ENCODE results near the gene RPRD1B. TPM values are rescaled to one million over a fixed set of nuclear protein-coding genes. Genes with fewer than 3 reads are reported as not detected.
A peak's percentile ranks its signal among the peaks of the same experiment; 100 is the strongest.

The RPRD1B gene
- total RNA-seq, 2 donors from 2014 or later: 22.7 to 42.5 TPM

DNA sequence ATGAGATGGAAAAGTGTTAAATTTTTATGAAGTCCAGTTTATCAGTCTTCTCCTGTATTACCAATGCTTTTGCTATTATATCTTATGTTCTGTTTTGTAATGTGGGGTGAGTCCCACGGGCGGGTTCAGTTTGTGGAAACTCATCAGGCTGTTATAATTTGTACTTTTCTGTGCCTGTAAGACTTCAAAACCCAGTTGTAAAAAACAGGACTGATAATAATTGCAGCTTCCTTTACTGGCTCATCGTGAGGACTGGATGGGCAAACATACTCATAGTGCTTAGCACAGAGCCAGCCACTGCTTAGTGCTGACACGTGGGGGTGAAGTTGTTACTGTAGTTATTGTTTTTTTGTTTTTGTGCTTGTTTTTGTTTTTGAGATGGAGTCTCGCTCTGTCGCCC, 85.9 kb downstream of the RPRD1B start:
- Histone ChIP-seq H3K27me3 (no peaks in the 10 kb centered on the region), H3K27ac (no peak overlapping the region), H3K9ac (ENCODE audit: low read depth in 2 of 2, low read length in 2 of 2) (no peak overlapping the region), H3K36me3 (no peaks in the 10 kb centered on the region), H3K9me3 (no peaks in the 10 kb centered on the region), H3K4me1 (no peaks in the 10 kb centered on the region), H3K4me3 (no peak overlapping the region)
- intact Hi-C loops (cut with DNase I): no loop called here
- no peak for DNase-seq
- TF ChIP-seq, protein P1, sequence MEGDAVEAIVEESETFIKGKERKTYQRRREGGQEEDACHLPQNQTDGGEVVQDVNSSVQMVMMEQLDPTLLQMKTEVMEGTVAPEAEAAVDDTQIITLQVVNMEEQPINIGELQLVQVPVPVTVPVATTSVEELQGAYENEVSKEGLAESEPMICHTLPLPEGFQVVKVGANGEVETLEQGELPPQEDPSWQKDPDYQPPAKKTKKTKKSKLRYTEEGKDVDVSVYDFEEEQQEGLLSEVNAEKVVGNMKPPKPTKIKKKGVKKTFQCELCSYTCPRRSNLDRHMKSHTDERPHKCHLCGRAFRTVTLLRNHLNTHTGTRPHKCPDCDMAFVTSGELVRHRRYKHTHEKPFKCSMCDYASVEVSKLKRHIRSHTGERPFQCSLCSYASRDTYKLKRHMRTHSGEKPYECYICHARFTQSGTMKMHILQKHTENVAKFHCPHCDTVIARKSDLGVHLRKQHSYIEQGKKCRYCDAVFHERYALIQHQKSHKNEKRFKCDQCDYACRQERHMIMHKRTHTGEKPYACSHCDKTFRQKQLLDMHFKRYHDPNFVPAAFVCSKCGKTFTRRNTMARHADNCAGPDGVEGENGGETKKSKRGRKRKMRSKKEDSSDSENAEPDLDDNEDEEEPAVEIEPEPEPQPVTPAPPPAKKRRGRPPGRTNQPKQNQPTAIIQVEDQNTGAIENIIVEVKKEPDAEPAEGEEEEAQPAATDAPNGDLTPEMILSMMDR (IDR thresholded peaks at IDR 0.05): no peak

DNA sequence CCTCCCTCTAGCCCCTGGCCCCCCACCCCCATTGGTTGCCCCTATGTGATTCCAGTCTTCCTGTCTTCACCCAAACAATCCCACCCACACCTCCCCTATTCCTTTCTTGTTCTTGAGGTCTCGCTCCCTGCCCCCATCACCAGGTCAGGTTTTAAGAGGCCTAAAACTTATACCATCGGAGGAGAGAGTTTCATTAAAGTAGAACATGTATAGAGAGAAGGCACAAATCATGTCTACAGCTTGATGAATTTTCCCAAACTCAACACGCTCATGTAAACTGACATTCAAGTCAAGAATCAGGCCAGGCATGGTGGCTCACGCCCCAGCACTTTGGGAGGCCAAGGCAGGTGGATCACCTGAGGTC, 87.1 kb downstream of the RPRD1B start:
- Histone ChIP-seq H3K9ac (ENCODE audit: low read depth in 2 of 2, low read length in 2 of 2) (no peak overlapping the region), H3K27ac (no peak overlapping the region), H3K4me1 (no peaks in the 10 kb centered on the region), H3K36me3 (no peaks in the 10 kb centered on the region), H3K9me3 (no peaks in the 10 kb centered on the region), H3K4me3 (no peak overlapping the region), H3K27me3 (no peaks in the 10 kb centered on the region)
- DNase-seq: no peak
- intact Hi-C loops (cut with DNase I): no loop called here
- TF ChIP-seq, protein P1 (IDR thresholded peaks at IDR 0.05): no peak

DNA sequence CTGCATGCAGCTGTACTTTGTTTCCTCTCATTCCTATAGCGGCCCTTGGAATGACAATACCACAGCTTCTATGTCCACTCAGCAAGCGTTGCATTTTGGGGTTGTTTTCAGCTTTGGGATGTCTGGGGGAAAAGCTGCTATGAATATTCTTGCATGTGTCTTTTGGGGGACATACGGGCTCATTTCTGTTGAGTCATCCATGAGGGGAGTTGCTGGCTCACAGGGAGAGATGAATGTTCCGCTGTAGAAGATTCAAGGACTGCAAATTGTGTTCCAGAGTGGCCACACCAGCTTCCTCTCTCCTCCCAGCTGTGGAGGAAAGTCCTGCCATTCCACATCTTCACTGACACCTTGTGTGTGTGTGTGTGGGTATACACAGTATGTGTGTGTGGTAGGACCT, 88.2 kb downstream of the RPRD1B start:
- Histone ChIP-seq H3K4me1 (peaks cover 7% of the 10 kb centered on the region), H3K27ac (no peak overlapping the region), H3K36me3 (no peaks in the 10 kb centered on the region), H3K9me3 (no peaks in the 10 kb centered on the region), H3K4me3 (no peak overlapping the region), H3K27me3 (no peaks in the 10 kb centered on the region), H3K9ac (ENCODE audit: low read depth in 2 of 2, low read length in 2 of 2) (no peak overlapping the region)
- peak; percentile 6 for DNase-seq
- TF ChIP-seq, protein P1 (IDR thresholded peaks at IDR 0.05): no peak
- intact Hi-C loops (cut with DNase I): no loop called here

DNA sequence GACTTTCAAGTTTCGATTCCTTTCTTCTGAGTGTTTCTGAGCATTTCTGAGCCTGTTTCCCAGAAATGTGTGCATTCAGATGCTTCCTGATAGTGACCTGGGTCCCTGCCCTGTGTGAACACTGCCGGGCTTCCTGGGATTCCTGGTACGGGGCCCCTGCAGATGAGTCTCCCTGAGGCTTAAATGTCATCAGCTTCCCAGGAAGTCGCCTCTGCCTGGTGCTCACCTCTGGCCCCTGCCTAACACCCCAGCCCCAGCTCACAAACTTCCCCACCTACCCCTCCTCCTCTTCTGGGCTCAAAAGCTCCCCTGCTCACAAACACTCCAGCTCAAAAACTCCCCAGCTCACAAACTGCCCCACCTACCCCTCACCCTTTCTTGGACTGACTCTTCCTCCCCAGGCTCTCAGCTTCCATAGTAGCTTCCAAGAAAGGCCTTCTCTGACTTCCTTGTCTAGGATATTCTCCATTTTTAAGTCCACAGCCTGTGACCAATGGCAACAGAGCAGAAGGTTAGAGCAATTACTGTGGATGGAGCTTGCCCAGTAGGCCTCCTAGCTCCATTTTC, 89.6 kb downstream of the RPRD1B start:
- H3K36me3 ChIP-seq: no peaks in the 10 kb centered on the region
- H3K27ac ChIP-seq: peak overlapping the region; percentile 32
- TF ChIP-seq, protein P1 (IDR thresholded peaks at IDR 0.05): no peak
- DNase-seq: peak; percentile 17
- peak overlapping the region in 1 of 2 donors; percentile 3 for H3K9ac ChIP-seq (ENCODE audit: low read depth in 2 of 2, low read length in 2 of 2)
- H3K9me3 ChIP-seq: no peaks in the 10 kb centered on the region
- H3K4me3 ChIP-seq: no peak overlapping the region
- peaks cover 7% of the 10 kb centered on the region for H3K4me1 ChIP-seq
- intact Hi-C loops (cut with DNase I): no loop called here
- no peaks in the 10 kb centered on the region for H3K27me3 ChIP-seq

DNA sequence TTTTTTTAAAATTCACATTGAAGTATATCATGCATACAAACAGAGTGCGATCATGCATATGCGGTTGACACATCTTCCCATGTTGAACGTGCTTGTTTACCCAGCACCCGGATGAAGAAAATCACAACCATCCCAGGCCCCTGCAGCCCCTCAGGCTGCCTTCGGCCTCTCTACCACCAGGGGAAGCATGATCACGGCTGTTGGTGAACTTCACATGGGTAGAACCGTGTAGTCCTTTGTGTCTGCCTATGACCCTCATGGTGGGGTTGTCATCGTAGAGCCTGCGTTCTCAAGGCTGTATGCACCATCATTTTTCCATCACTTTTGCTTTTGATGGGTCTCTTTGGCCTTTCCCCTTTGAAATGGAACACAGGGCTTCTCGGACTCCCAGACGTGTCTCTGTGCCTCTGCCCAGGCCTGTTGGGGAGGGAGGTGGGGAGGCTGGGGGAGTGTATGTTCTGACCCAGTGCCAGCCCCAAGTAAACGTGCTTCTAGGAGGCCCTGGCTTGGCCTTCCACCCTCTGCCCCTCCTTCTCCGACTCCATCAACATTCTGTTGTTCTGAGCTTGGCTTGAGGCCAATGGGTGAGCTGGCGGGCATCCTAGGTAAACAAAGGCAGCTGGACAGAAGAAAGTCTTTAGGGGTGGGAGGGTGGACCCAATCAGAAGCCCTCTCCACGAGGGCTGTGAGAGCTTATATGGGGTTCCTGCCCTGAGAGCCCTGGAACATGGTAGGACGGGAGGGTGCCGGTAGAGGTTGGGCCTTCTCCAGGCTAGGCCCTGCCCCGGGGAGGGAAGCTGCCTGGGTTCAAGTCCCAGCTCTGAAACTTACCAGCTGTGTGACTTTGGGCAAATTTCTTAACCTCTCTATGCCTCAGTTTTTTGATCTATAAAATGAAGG, 91.9 kb downstream of the RPRD1B start:
- Histone ChIP-seq H3K4me3 (no peak overlapping the region), H3K27ac (peak overlapping the region; percentile 60), H3K4me1 (peaks cover 7% of the 10 kb centered on the region), H3K9me3 (no peaks in the 10 kb centered on the region), H3K27me3 (no peaks in the 10 kb centered on the region), H3K9ac (ENCODE audit: low read depth in 2 of 2, low read length in 2 of 2) (peak overlapping the region in 1 of 2 donors; percentile 9), H3K36me3 (no peaks in the 10 kb centered on the region)
- intact Hi-C loops (cut with DNase I): no loop called here
- DNase-seq: peak; percentile 84
- TF ChIP-seq, protein P1 (IDR thresholded peaks at IDR 0.05): no peak

All from colonic mucosa (tissue), 4 donors.